22Rv1 (cell line): ENCODE measurements around the gene ZNF414.

Experiments used
- ZFX ChIP-seq: fragments of 450-650 bp; IDR thresholded peaks from 2 replicates; pipeline ENCODE4 v1.6.1; 2017; ENCODE audit warnings: antibody characterized with exemption, borderline replicate concordance
- TF ChIP-seq, protein P1 (sequence below): fragments of 450-650 bp; IDR thresholded peaks from 2 replicates; pipeline ENCODE4 v1.5.1; 2017; ENCODE audit warnings: mild to moderate bottlenecking

- TF ChIP-seq, protein P1, sequence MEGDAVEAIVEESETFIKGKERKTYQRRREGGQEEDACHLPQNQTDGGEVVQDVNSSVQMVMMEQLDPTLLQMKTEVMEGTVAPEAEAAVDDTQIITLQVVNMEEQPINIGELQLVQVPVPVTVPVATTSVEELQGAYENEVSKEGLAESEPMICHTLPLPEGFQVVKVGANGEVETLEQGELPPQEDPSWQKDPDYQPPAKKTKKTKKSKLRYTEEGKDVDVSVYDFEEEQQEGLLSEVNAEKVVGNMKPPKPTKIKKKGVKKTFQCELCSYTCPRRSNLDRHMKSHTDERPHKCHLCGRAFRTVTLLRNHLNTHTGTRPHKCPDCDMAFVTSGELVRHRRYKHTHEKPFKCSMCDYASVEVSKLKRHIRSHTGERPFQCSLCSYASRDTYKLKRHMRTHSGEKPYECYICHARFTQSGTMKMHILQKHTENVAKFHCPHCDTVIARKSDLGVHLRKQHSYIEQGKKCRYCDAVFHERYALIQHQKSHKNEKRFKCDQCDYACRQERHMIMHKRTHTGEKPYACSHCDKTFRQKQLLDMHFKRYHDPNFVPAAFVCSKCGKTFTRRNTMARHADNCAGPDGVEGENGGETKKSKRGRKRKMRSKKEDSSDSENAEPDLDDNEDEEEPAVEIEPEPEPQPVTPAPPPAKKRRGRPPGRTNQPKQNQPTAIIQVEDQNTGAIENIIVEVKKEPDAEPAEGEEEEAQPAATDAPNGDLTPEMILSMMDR = no peak
- no peak for TF ChIP-seq ZFX
These were observed 16.2 kb upstream of the ZNF414 start for GRCh38 chr19:8530061-8530679.
